Neural crest cell (in vitro differentiated cells): ENCODE results near the gene ADAMTS17. TPM values are rescaled to one million over a fixed set of nuclear protein-coding genes. Genes with fewer than 3 reads are reported as not detected.

ENCODE experiments used
- DNase-seq: peaks from one replicate; pipeline ENCODE4 v3.0.0; 2021; ENCODE audit warnings: low read depth, mixed read lengths, low spot score
- H3K27ac Mint-ChIP-seq: one replicate; pipeline ENCODE4 v1.8.0; 2021; ENCODE audit warnings: mild to moderate bottlenecking, mixed read lengths; ENCODE audit not compliant: unreplicated experiment
- H3K27me3 Mint-ChIP-seq: 2 replicates; pipeline ENCODE4 v1.8.0; 2021; ENCODE audit warnings: low read depth, mild to moderate bottlenecking, mixed read lengths
- H3K36me3 Mint-ChIP-seq: 2 replicates; pipeline ENCODE4 v1.8.0; 2021; ENCODE audit warnings: low read depth, mild to moderate bottlenecking, mixed read lengths
- H3K4me1 Mint-ChIP-seq: 2 replicates; pipeline ENCODE4 v1.8.0; 2021; ENCODE audit warnings: mixed read lengths
- H3K4me3 Mint-ChIP-seq: one replicate; pipeline ENCODE4 v1.8.0; 2021; ENCODE audit warnings: mild to moderate bottlenecking, mixed read lengths
- H3K9me3 Mint-ChIP-seq: 2 replicates; pipeline ENCODE4 v1.8.0; 2021; ENCODE audit warnings: mixed read lengths
- CTCF ChIP-seq: fragments of 200-600 bp; sonication (generic); conservative IDR thresholded peaks from 2 replicates; pipeline ENCODE4 v1.5.0; 2021; ENCODE audit warnings: antibody characterized with exemption, mild to moderate bottlenecking
- total RNA-seq: library from RNA; stranded (reverse); gene quantifications from 2 replicates; pipeline ENCODE4 v1.2.1, GENCODE V29; 2021

Gene ADAMTS17
- total RNA-seq, 1 donor from 2014 or later, result 2.3 TPM

DNA sequence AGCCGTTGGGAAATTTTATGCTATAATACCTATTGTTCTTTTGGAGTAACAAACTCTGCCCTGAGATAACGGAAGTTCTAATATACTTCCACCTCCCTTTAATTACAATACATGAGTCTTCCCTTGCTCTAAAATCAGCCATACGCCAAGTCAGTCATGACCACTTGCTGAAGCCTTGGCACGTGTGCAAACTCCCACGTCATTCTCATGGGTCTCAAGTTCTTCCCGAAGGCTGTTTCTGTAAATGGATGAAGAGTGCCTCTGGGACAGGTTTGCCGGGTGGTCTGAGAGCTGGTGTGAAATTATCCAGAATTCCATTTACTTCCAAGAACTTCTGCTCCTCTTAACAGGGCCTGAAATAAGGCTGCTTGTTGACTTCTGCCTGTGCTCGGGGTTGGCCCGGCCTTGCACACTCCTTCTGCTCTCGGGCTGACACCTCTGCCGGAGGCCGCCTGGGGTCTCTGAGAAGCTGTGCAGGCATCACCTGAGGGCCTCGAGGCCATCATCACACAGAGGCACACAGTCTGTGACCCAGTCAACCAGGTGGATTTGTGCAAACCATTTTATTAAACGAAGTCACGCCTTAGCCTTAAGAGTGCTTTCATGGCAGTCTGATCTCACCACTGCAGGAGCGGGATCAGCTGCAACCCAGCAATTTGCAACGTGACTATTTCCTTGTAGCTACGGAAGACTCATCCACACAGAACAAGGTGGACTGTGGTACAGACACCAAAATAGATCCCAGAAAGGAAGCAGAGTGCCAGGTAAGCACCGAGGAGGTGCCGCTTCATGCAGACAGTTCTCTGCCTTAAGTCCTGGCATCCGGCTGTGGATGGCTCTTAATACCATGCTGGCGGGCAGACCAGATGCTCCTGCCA is 120.1 kb downstream of the ADAMTS17 start:
- H3K4me1 Mint-ChIP-seq, result peaks cover 32% of the 10 kb centered on the region
- no peak for DNase-seq
- no peaks in the 10 kb centered on the region for H3K27me3 Mint-ChIP-seq
- no peak for TF ChIP-seq CTCF
- H3K27ac Mint-ChIP-seq, result no peak overlapping the region
- no peaks in the 10 kb centered on the region for H3K36me3 Mint-ChIP-seq
- no peaks in the 10 kb centered on the region for H3K9me3 Mint-ChIP-seq
- H3K4me3 Mint-ChIP-seq, result no peak overlapping the region

GRCh38 chr15:100220058-100220768 is 121.6 kb downstream of the ADAMTS17 start:
- Mint-ChIP-seq H3K27ac (no peak overlapping the region), H3K4me3 (no peak overlapping the region), H3K9me3 (no peaks in the 10 kb centered on the region), H3K36me3 (no peaks in the 10 kb centered on the region), H3K4me1 (peaks cover 24% of the 10 kb centered on the region), H3K27me3 (no peaks in the 10 kb centered on the region)
- TF ChIP-seq CTCF, result no peak
- DNase-seq, result no peak

DNA sequence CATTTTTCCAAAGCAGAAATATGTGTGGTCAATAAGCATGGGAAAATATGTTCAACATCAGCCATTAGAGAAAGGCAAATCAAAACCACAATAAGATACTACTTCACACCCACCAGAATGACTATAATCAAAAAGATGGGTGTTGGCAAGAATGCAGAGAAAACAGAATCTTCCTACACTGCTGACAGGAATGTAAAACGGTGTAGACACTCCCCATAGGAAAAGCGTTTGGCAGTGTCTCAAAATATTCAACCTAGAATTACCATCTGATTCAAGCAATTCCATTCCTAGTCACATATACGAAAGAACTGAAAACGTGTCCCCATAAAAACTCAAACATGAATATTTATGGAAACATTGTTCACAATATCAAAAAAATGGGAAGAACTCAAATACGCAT is 123.3 kb downstream of the ADAMTS17 start:
- H3K4me1 Mint-ChIP-seq, result peaks cover 9% of the 10 kb centered on the region
- H3K36me3 Mint-ChIP-seq, result no peaks in the 10 kb centered on the region
- TF ChIP-seq CTCF, result no peak
- no peaks in the 10 kb centered on the region for H3K27me3 Mint-ChIP-seq
- H3K27ac Mint-ChIP-seq, result no peak overlapping the region
- H3K9me3 Mint-ChIP-seq, result no peaks in the 10 kb centered on the region
- no peak overlapping the region for H3K4me3 Mint-ChIP-seq
- no peak for DNase-seq

DNA sequence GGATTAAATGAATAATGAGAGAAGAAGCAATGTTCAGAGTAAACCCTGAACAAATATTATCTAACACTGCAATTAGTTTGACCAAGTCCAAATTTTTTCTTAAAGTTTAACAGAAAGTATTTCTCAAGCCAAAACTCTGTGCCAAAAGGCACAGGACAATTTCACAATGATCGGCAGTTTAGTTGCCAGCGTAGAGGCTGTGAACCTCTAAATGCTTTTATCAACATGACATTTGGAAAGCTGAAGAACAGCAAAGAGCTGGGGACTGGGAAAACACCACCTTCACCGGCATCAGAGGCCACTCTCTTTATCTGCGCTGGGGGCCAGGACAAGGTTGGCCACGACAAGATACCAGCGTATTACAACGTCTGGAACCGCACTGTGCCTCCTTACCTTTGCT is 125.6 kb downstream of the ADAMTS17 start:
- TF ChIP-seq CTCF, result no peak
- DNase-seq, result no peak
- Mint-ChIP-seq H3K9me3 (no peaks in the 10 kb centered on the region), H3K27me3 (no peaks in the 10 kb centered on the region), H3K27ac (no peak overlapping the region), H3K4me3 (no peak overlapping the region), H3K4me1 (peaks cover 13% of the 10 kb centered on the region), H3K36me3 (no peaks in the 10 kb centered on the region)

DNA sequence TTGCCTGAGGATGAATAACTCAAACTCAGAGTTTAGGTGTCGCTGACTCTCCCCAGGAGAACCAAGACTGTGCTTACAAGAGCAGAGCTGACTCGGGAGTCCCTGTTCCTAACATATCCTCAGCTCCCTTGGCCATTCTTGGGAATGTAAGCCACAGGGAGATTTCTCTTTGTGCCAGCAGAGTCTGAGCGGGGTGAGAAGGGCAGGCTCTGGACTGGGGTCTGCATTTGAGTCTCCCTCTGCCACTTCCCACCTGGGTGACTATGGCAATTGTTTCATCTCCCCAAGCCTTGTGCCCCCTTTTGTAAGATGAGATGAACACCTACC is 126.0 kb downstream of the ADAMTS17 start:
- Mint-ChIP-seq H3K4me1 (peaks cover 13% of the 10 kb centered on the region), H3K4me3 (no peak overlapping the region), H3K9me3 (no peaks in the 10 kb centered on the region), H3K36me3 (no peaks in the 10 kb centered on the region), H3K27ac (no peak overlapping the region), H3K27me3 (no peaks in the 10 kb centered on the region)
- DNase-seq, result no peak
- TF ChIP-seq CTCF, result no peak
